Panc1 (cell line): ENCODE results near the gene MYOG. TPM values are rescaled to one million over a fixed set of nuclear protein-coding genes. Genes with fewer than 3 reads are reported as not detected.

Source experiments
- ATAC-seq: fragments of 200-7000 bp; cut with Tn5 transposase; 2 replicates; pipeline ENCODE4 v1.9.1; 2020; ENCODE audit warnings: mild to moderate bottlenecking, moderate library complexity
- BruUV-seq: library from RNA; stranded (reverse); fragments of 400-500 nt; replicated peaks from 2 replicates; lab custom pipeline; 2021; lab: Mats Ljungman, UMichigan
- CTCF ChIA-PET: fragments of 300-600 bp; sonication (Branson Sonifier 250); formaldehyde crosslinking; loops from one replicate; lab custom pipeline; 2022; ENCODE audit warnings: antibody characterized with exemption; lab: Charles Lee
- POLR2A ChIA-PET: fragments of 300-600 bp; sonication (Branson Sonifier 250); formaldehyde crosslinking; loops from one replicate; lab custom pipeline; 2022; ENCODE audit warnings: antibody characterized with exemption; lab: Charles Lee
- DNase-seq: peaks from one replicate; pipeline ENCODE4 v3.0.0-alpha.2; 2010; ENCODE audit warnings: low read depth, low spot score
- H3K27ac ChIP-seq: 2 replicates; pipeline ENCODE4 v1.5.1; 2011; ENCODE audit warnings: mild to moderate bottlenecking, low read length, inconsistent platforms
- H3K27me3 ChIP-seq: fragments of 200-500 bp; sonication (Bioruptor generic); 2 replicates; pipeline ENCODE4 v1.6.0; 2014; ENCODE audit warnings: low read length, inconsistent platforms; ENCODE audit not compliant: control insufficient read depth, insufficient read depth
- H3K36me3 ChIP-seq: fragments of 200-500 bp; sonication (Bioruptor generic); 2 replicates; pipeline ENCODE4 v1.5.1; 2014; ENCODE audit warnings: inconsistent platforms, mild to moderate bottlenecking, low read length, moderate library complexity; ENCODE audit not compliant: control insufficient read depth, insufficient read depth
- H3K4me1 ChIP-seq: 2 replicates; pipeline ENCODE4 v1.5.1; 2011; ENCODE audit warnings: inconsistent platforms, mild to moderate bottlenecking, low read length, moderate library complexity; ENCODE audit not compliant: control insufficient read depth, insufficient read depth
- H3K4me3 ChIP-seq, 2 experiments: 2 replicates each; pipeline ENCODE4 v1.5.1; 2011 to 2012; ENCODE audit warnings: low read depth in 2 of 2, low read length in 2 of 2, mild to moderate bottlenecking in 2 of 2, inconsistent platforms in 1 of 2, moderate library complexity in 1 of 2
- H3K9me3 ChIP-seq: fragments of 200-500 bp; sonication (Bioruptor generic); 2 replicates; pipeline ENCODE4 v1.5.1; 2014; ENCODE audit warnings: low read depth, mild to moderate bottlenecking, inconsistent platforms, low read length, moderate library complexity; ENCODE audit not compliant: control insufficient read depth, insufficient read depth
- CTCF ChIP-seq: fragments of 450-650 bp; IDR thresholded peaks from 2 replicates; pipeline ENCODE4 v1.5.1; 2017; ENCODE audit warnings: mild to moderate bottlenecking
- POLR2AphosphoS5 ChIP-seq: IDR thresholded peaks from 2 replicates; pipeline ENCODE4 v1.6.1; 2012; ENCODE audit warnings: mild to moderate bottlenecking, low read depth, low read length, moderate library complexity
- REST ChIP-seq, 2 experiments: IDR thresholded peaks; 2 replicates each; pipeline ENCODE4 v1.6.1; 2011 to 2012; ENCODE audit warnings: low read depth in 2 of 2, control low read depth in 1 of 2, low read length in 1 of 2, mild to moderate bottlenecking in 1 of 2, moderate library complexity in 1 of 2; ENCODE audit not compliant: insufficient read depth in 1 of 2
- SIN3A ChIP-seq: IDR thresholded peaks from 2 replicates; pipeline ENCODE4 v1.6.1; 2012; ENCODE audit warnings: low read depth, mild to moderate bottlenecking, low read length, moderate library complexity, borderline replicate concordance; ENCODE audit not compliant: insufficient read depth
- TCF7L2 ChIP-seq: IDR thresholded peaks from 2 replicates; pipeline ENCODE4 v1.6.1; 2011; ENCODE audit warnings: mild to moderate bottlenecking, low read depth, low read length, inconsistent platforms
- in situ Hi-C: cut with HindIII; loops from 2 replicates; pipeline ENCODE4 v1.10.0; 2016; ENCODE audit warnings: low sequenced_read_pairs, low pct_unique_long_range_greater_than_20kb
- intact Hi-C: fragments of 100-400 bp; cut with micrococcal nuclease; formaldehyde crosslinking; loops from one replicate; pipeline ENCODE4 v1.10.0; 2022; ENCODE audit not compliant: unreplicated experiment
- total RNA-seq: library from RNA; stranded (reverse); gene quantifications from one replicate; pipeline ENCODE4 v1.2.1, GENCODE V29; 2021; ENCODE audit not compliant: unreplicated experiment

The MYOG gene
- total RNA-seq, 1 experiment from 2014 or later = not detected

- no TSS peak for BruUV-seq
Observed at GRCh38 chr1:203033287-203033686, 52.5 kb downstream of the MYOG start.

More at GRCh38 chr1:203033287-203033686, 52.5 kb downstream of the MYOG start:
- Histone ChIP-seq H3K4me1 (no peaks in the 10 kb centered on the region), H3K27me3 (no peaks in the 10 kb centered on the region), H3K27ac (no peak overlapping the region), H3K9me3 (no peaks in the 10 kb centered on the region), H3K4me3 (no peak overlapping the region), H3K36me3 (no peaks in the 10 kb centered on the region)
- CTCF ChIA-PET = interaction anchor here (1.3 kb wide), 1 partner anchor 235 kb away, joined by 4 read pairs; no protein-coding TSS in a partner anchor
- DNase-seq (no peak), ATAC-seq (no peak)
- intact Hi-C loops (no loop called here), in situ Hi-C loops (no loop called here)
- TF ChIP-seq SIN3A = no peak
- TF ChIP-seq REST (IDR thresholded peaks at IDR 0.05; ENCODE audit: insufficient read depth in 1 of 2, low read depth in 2 of 2, low read length in 1 of 2) = no peak
- no peak for TF ChIP-seq TCF7L2
- TF ChIP-seq CTCF = no peak
- no peak for TF ChIP-seq POLR2AphosphoS5
- POLR2A ChIA-PET = no interaction called here

Other genes with a start within 250 kb of the MYOG start
- 15.3 TPM for gene RABIF, start 196.9 kb downstream of the MYOG start, total RNA-seq
- 37.8 TPM for gene KLHL12, start 158.8 kb downstream of the MYOG start, total RNA-seq
- 78.2 TPM for gene ADIPOR1, start 127.7 kb downstream of the MYOG start, total RNA-seq
- gene CYB5R1, start 118.8 kb downstream of the MYOG start, total RNA-seq = 27.5 TPM
- gene TMEM183A, start 78.6 kb downstream of the MYOG start, total RNA-seq = 59.1 TPM
- gene PPFIA4, start 59.5 kb downstream of the MYOG start, total RNA-seq = 1.9 TPM
- gene ADORA1, start 41.7 kb upstream of the MYOG start, total RNA-seq = 8.5 TPM
- not detected for gene MYBPH, start 89.8 kb upstream of the MYOG start, total RNA-seq
- 0.10 TPM for gene CHI3L1, start 100.7 kb upstream of the MYOG start, total RNA-seq
- not detected for gene CHIT1, start 143.7 kb upstream of the MYOG start, total RNA-seq
- 6.1 TPM for gene BTG2, start 219.5 kb upstream of the MYOG start, total RNA-seq